Measurements from ENCODE around the gene SYCE3.

The SYCE3 gene

GRCh38 chr22:50576806-50577696 lies 14.3 kb upstream of the SYCE3 start:
- no peak for DNase-seq (ENCODE audit: low read depth in 2 of 3, low spot score in 1 of 3)

GRCh38 chr22:50576070-50576469 lies 13.4 kb upstream of the SYCE3 start:
- DNase-seq (ENCODE audit: low read depth in 2 of 3, low spot score in 1 of 3) = no peak

- no peak for DNase-seq (ENCODE audit: low read depth in 2 of 3, low spot score in 1 of 3)
Measured at GRCh38 chr22:50575426-50575941, 12.8 kb upstream of the SYCE3 start.

- no peak for DNase-seq (ENCODE audit: low read depth in 2 of 3, low spot score in 1 of 3)
Measured at GRCh38 chr22:50574383-50574755, 11.7 kb upstream of the SYCE3 start.

- DNase-seq (ENCODE audit: low read depth in 2 of 3, low spot score in 1 of 3) = no peak
Measured at GRCh38 chr22:50573491-50574382, 11.0 kb upstream of the SYCE3 start.

- DNase-seq (ENCODE audit: low read depth in 2 of 3, low spot score in 1 of 3) = no peak
Measured at GRCh38 chr22:50572965-50573364, 10.2 kb upstream of the SYCE3 start.

GRCh38 chr22:50571264-50572175 lies 8.8 kb upstream of the SYCE3 start:
- DNase-seq (ENCODE audit: low read depth in 2 of 3, low spot score in 1 of 3) = no peak

- no peak for DNase-seq (ENCODE audit: low read depth in 2 of 3, low spot score in 1 of 3)
Measured at GRCh38 chr22:50570861-50571260, 8.1 kb upstream of the SYCE3 start.

GRCh38 chr22:50569896-50570535 lies 7.3 kb upstream of the SYCE3 start:
- no peak for DNase-seq (ENCODE audit: low read depth in 2 of 3, low spot score in 1 of 3)

- no peak for DNase-seq (ENCODE audit: low read depth in 2 of 3, low spot score in 1 of 3)
Measured at GRCh38 chr22:50569041-50569459, 6.3 kb upstream of the SYCE3 start.

- DNase-seq (ENCODE audit: low read depth in 2 of 3, low spot score in 1 of 3) = no peak
Measured at GRCh38 chr22:50568626-50569025, 5.9 kb upstream of the SYCE3 start.

GRCh38 chr22:50567721-50568252 lies 5.1 kb upstream of the SYCE3 start:
- no peak for DNase-seq (ENCODE audit: low read depth in 2 of 3, low spot score in 1 of 3)

- DNase-seq (ENCODE audit: low read depth in 2 of 3, low spot score in 1 of 3) = no peak
Measured at GRCh38 chr22:50564289-50564688, 1.6 kb upstream of the SYCE3 start.

GRCh38 chr22:50563413-50564160 lies 868 bp upstream of the SYCE3 start:
- no peak for DNase-seq (ENCODE audit: low read depth in 2 of 3, low spot score in 1 of 3)

GRCh38 chr22:50561401-50562358 lies 1.0 kb downstream of the SYCE3 start:
- no peak for DNase-seq (ENCODE audit: low read depth in 2 of 3, low spot score in 1 of 3)

- no peak for DNase-seq (ENCODE audit: low read depth in 2 of 3, low spot score in 1 of 3)
Measured at GRCh38 chr22:50560034-50560433, 2.7 kb downstream of the SYCE3 start.

- DNase-seq (ENCODE audit: low read depth in 2 of 3, low spot score in 1 of 3) = no peak
Measured at GRCh38 chr22:50556703-50557102, 6.0 kb downstream of the SYCE3 start.

- no peak for DNase-seq (ENCODE audit: low read depth in 2 of 3, low spot score in 1 of 3)
Measured at GRCh38 chr22:50553310-50553709, 9.4 kb downstream of the SYCE3 start.

Measured in stimulated activated CD4-positive, alpha-beta T cell treated with anti-CD3 and anti-CD28 coated beads, Interleukin-12 subunit alpha, Interleukin-12 subunit beta, amount 100 ng/mL, for 48 hours (primary cell).